NB4 (cell line): ENCODE results near the gene EIF2S2.

Experiments
- DNase-seq: peaks from one replicate; pipeline ENCODE4 v3.0.0; 2010; ENCODE audit warnings: low read depth
- H3K4me3 ChIP-seq: one replicate; pipeline ENCODE4 v1.5.1; 2011; ENCODE audit warnings: mild to moderate bottlenecking, low read depth, low read length, moderate library complexity
- MYC ChIP-seq: IDR thresholded peaks from 2 replicates; pipeline ENCODE4 v1.6.1; 2011; ENCODE audit warnings: low read depth, low read length
- POLR2A ChIP-seq: IDR thresholded peaks from 2 replicates; pipeline ENCODE4 v1.6.1; 2011; ENCODE audit warnings: mild to moderate bottlenecking; ENCODE audit not compliant: insufficient read length; ENCODE audit errors: extremely low read depth
- TF ChIP-seq, protein P1 (sequence below): IDR thresholded peaks from 2 replicates; pipeline ENCODE4 v1.6.1; 2011; ENCODE audit warnings: low read depth, low read length
- TF ChIP-seq, protein P2 (sequence below): IDR thresholded peaks from one replicate; pipeline ENCODE4 v1.5.1; 2012; ENCODE audit warnings: low read depth, low read length

EIF2S2 gene

GRCh38 chr20:34129518-34130162, 17.6 kb upstream of the EIF2S2 start:
- TF ChIP-seq, protein P1, sequence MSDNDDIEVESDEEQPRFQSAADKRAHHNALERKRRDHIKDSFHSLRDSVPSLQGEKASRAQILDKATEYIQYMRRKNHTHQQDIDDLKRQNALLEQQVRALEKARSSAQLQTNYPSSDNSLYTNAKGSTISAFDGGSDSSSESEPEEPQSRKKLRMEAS, result peak; percentile 63
- TF ChIP-seq, protein P2, sequence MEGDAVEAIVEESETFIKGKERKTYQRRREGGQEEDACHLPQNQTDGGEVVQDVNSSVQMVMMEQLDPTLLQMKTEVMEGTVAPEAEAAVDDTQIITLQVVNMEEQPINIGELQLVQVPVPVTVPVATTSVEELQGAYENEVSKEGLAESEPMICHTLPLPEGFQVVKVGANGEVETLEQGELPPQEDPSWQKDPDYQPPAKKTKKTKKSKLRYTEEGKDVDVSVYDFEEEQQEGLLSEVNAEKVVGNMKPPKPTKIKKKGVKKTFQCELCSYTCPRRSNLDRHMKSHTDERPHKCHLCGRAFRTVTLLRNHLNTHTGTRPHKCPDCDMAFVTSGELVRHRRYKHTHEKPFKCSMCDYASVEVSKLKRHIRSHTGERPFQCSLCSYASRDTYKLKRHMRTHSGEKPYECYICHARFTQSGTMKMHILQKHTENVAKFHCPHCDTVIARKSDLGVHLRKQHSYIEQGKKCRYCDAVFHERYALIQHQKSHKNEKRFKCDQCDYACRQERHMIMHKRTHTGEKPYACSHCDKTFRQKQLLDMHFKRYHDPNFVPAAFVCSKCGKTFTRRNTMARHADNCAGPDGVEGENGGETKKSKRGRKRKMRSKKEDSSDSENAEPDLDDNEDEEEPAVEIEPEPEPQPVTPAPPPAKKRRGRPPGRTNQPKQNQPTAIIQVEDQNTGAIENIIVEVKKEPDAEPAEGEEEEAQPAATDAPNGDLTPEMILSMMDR, result peak; percentile 80
- TF ChIP-seq POLR2A, result no peak
- TF ChIP-seq MYC, result peak; percentile 61
- H3K4me3 ChIP-seq, result no peak overlapping the region
- DNase-seq, result peak; percentile 81

GRCh38 chr20:34127792-34128191, 15.7 kb upstream of the EIF2S2 start:
- TF ChIP-seq, protein P1, result no peak
- TF ChIP-seq MYC, result no peak
- H3K4me3 ChIP-seq, result no peak overlapping the region
- DNase-seq, result no peak

DNA sequence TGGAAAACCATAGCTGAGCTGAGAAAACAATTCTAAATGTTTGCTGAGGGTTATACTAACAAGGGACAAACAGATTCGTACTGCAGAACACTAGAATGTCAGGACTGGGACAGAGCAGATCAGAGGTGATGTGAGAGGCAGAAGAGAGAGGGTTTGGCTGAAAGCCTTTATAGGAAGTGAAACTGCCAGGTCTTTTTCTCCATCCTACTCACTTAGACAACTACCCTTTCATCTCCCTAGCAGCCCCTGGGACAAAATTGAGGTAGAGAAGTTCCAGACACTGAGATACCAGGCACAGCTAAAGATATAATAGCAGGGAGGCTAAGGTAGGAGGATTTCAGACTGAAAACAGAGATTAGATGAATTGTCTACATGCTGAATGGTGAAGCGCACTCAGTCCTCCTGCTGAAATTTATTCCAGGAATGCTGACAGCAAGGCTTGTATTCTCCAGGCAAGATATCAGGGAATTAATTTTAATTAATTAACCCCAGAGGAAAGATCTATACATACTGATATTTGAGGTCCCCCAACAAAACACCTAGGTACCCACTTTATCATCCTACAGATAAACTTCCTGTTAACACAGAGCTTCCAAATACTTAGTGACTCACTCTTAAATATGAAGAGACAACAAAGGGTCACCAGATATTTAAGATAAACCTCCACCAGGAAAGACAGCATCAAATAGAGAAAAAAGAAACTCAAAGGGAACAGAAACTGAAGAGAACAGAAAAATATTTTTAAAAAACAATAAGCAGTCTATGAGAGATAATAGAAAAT, 12.6 kb upstream of the EIF2S2 start:
- TF ChIP-seq, protein P1, result no peak
- TF ChIP-seq, protein P2, result no peak
- TF ChIP-seq MYC (no peak), POLR2A (no peak)
- peak; percentile 32 for DNase-seq
- no peak overlapping the region for H3K4me3 ChIP-seq

GRCh38 chr20:34123309-34123708, 11.3 kb upstream of the EIF2S2 start:
- no peak overlapping the region for H3K4me3 ChIP-seq
- no peak for DNase-seq
- TF ChIP-seq, protein P2, result no peak
- TF ChIP-seq MYC, result no peak
- no peak for TF ChIP-seq POLR2A
- TF ChIP-seq, protein P1, result no peak

DNA sequence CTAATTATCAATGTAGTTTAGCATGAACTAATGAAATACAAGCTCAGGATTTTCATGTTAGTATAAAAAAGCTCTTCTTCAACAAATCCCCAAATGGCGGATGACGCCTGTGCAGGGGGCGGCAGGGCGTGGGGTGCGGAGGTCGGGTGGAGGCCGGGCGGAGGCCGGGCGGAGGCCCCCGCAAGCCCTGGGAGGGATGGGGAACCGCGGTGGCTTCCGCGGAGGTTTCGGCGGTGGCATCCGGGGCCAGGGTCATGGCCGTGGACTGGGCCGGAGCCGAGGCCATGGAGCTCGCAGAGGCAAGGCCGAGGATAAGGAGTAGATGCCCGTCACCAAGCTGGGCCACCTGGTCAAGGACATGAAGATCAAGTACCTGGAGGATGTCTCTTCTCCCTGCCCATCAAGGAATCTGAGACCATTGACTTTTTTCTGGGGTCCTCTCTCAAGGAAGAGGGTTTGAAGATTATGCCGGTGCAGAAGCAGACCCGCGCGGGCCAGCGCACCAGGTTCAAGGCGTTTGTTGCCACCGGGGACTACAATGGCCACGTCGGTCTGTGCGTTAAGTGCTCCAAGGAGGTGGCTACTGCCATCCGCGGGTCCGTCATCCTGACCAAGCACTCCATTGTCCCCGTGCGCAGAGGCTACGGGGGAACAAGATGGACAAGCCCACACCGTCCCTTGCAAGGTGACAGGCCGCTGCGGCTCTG, 10.4 kb upstream of the EIF2S2 start:
- TF ChIP-seq POLR2A (no peak), MYC (no peak)
- TF ChIP-seq, protein P2, result no peak
- TF ChIP-seq, protein P1, result no peak
- H3K4me3 ChIP-seq, result no peak overlapping the region
- no peak for DNase-seq
